ENCODE results near the gene NPAS3.

NPAS3 gene

DNA sequence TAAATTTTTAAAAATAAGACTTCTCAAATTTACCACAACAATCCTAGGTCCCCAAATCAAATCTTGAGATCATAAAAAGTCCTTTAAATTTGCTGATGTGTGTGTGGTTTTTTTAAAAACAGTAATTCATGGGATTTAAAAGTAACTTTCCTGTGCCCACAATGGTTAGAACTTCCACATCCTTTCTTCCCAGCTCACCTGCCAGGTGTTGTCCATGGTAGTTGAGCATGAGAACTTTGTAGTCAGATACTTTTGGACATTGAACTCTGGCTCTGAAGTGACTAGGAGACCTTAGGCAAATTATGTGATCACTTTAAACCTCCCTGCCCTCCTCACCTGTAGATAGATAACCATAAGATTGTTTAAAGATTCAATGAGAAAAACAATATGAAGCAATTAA, 253.2 kb downstream of the NPAS3 start:
- H3K9me3 ChIP-seq (ENCODE audit: insufficient read depth, low read depth, low read length) = no peaks in the 10 kb centered on the region
- H3K9ac ChIP-seq (ENCODE audit: low read depth, low read length, poor library complexity, severe bottlenecking) = no peak overlapping the region
- H3K4me3 ChIP-seq (ENCODE audit: low read length, poor library complexity, severe bottlenecking) = no peak overlapping the region
- TF ChIP-seq EZH2phosphoT487 (IDR thresholded peaks at IDR 0.05; ENCODE audit: borderline replicate concordance) = no peak
- TF ChIP-seq, protein P1, sequence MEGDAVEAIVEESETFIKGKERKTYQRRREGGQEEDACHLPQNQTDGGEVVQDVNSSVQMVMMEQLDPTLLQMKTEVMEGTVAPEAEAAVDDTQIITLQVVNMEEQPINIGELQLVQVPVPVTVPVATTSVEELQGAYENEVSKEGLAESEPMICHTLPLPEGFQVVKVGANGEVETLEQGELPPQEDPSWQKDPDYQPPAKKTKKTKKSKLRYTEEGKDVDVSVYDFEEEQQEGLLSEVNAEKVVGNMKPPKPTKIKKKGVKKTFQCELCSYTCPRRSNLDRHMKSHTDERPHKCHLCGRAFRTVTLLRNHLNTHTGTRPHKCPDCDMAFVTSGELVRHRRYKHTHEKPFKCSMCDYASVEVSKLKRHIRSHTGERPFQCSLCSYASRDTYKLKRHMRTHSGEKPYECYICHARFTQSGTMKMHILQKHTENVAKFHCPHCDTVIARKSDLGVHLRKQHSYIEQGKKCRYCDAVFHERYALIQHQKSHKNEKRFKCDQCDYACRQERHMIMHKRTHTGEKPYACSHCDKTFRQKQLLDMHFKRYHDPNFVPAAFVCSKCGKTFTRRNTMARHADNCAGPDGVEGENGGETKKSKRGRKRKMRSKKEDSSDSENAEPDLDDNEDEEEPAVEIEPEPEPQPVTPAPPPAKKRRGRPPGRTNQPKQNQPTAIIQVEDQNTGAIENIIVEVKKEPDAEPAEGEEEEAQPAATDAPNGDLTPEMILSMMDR (conservative IDR thresholded peaks at IDR 0.05; ENCODE audit: low read length) = no peak
- no peaks in the 10 kb centered on the region for H3K79me2 ChIP-seq (ENCODE audit: insufficient read depth, low read length)
- no peaks in the 10 kb centered on the region for H4K20me1 ChIP-seq (ENCODE audit: insufficient read depth, low read length, poor library complexity, severe bottlenecking)
- H3K36me3 ChIP-seq (ENCODE audit: insufficient read depth, low read length) = no peaks in the 10 kb centered on the region
- H3K9me2 ChIP-seq (replicated peaks; ENCODE audit: low read depth, low read length) = no peaks in the 10 kb centered on the region
- no peaks in the 10 kb centered on the region for H3K27me3 ChIP-seq (ENCODE audit: insufficient read depth, low read length, poor library complexity, severe bottlenecking)
- H2AFZ ChIP-seq (ENCODE audit: low read length) = no peak overlapping the region
- H3K4me1 ChIP-seq (ENCODE audit: insufficient read depth, low read length, poor library complexity, severe bottlenecking) = no peaks in the 10 kb centered on the region
- no peaks in the 10 kb centered on the region for H3F3A ChIP-seq (ENCODE audit: low read depth)
- no peak overlapping the region for H3K4me2 ChIP-seq (ENCODE audit: low read depth, low read length, poor library complexity, severe bottlenecking)

DNA sequence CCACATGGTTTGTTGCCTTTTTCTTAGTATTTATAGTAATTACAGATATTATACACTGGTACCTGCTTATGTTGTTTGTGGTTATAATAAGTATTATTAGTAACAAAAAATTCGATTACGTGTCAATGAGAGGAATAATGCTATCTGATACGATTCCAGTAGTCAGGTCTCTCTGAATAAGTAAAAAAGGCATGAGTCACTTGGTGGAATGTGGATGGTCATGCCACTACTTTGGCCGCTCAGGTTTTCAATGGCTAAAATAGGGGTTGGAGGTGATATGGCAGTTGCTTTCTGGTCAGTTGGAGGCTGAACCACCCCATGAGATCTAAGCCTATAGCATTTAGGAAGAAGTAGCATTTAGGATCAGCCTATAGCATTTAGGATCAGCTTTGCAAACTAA, 255.9 kb downstream of the NPAS3 start:
- no peak overlapping the region for H2AFZ ChIP-seq (ENCODE audit: low read length)
- no peaks in the 10 kb centered on the region for H3K4me1 ChIP-seq (ENCODE audit: insufficient read depth, low read length, poor library complexity, severe bottlenecking)
- H3F3A ChIP-seq (ENCODE audit: low read depth) = no peaks in the 10 kb centered on the region
- no peaks in the 10 kb centered on the region for H3K36me3 ChIP-seq (ENCODE audit: insufficient read depth, low read length)
- no peaks in the 10 kb centered on the region for H3K9me3 ChIP-seq (ENCODE audit: insufficient read depth, low read depth, low read length)
- H3K27me3 ChIP-seq (ENCODE audit: insufficient read depth, low read length, poor library complexity, severe bottlenecking) = no peaks in the 10 kb centered on the region
- no peak overlapping the region for H3K4me3 ChIP-seq (ENCODE audit: low read length, poor library complexity, severe bottlenecking)
- TF ChIP-seq, protein P1 (conservative IDR thresholded peaks at IDR 0.05; ENCODE audit: low read length) = no peak
- TF ChIP-seq EZH2phosphoT487 (IDR thresholded peaks at IDR 0.05; ENCODE audit: borderline replicate concordance) = no peak
- no peaks in the 10 kb centered on the region for H3K79me2 ChIP-seq (ENCODE audit: insufficient read depth, low read length)
- no peak overlapping the region for H3K4me2 ChIP-seq (ENCODE audit: low read depth, low read length, poor library complexity, severe bottlenecking)
- H3K9me2 ChIP-seq (replicated peaks; ENCODE audit: low read depth, low read length) = no peaks in the 10 kb centered on the region
- no peaks in the 10 kb centered on the region for H4K20me1 ChIP-seq (ENCODE audit: insufficient read depth, low read length, poor library complexity, severe bottlenecking)
- H3K9ac ChIP-seq (ENCODE audit: low read depth, low read length, poor library complexity, severe bottlenecking) = no peak overlapping the region

GRCh38 chr14:33198684-33199083, 260.0 kb downstream of the NPAS3 start:
- Histone ChIP-seq H2AFZ (ENCODE audit: low read length) (no peak overlapping the region), H3K9me2 (replicated peaks; ENCODE audit: low read depth, low read length) (no peaks in the 10 kb centered on the region), H3K9ac (ENCODE audit: low read depth, low read length, poor library complexity, severe bottlenecking) (no peak overlapping the region), H3F3A (ENCODE audit: low read depth) (no peaks in the 10 kb centered on the region), H3K36me3 (ENCODE audit: insufficient read depth, low read length) (no peaks in the 10 kb centered on the region), H3K79me2 (ENCODE audit: insufficient read depth, low read length) (no peaks in the 10 kb centered on the region), H4K20me1 (ENCODE audit: insufficient read depth, low read length, poor library complexity, severe bottlenecking) (no peaks in the 10 kb centered on the region), H3K4me3 (ENCODE audit: low read length, poor library complexity, severe bottlenecking) (no peak overlapping the region), H3K4me1 (ENCODE audit: insufficient read depth, low read length, poor library complexity, severe bottlenecking) (no peaks in the 10 kb centered on the region), H3K27me3 (ENCODE audit: insufficient read depth, low read length, poor library complexity, severe bottlenecking) (no peaks in the 10 kb centered on the region), H3K4me2 (ENCODE audit: low read depth, low read length, poor library complexity, severe bottlenecking) (no peak overlapping the region), H3K9me3 (ENCODE audit: insufficient read depth, low read depth, low read length) (no peaks in the 10 kb centered on the region)
- TF ChIP-seq EZH2phosphoT487 (IDR thresholded peaks at IDR 0.05; ENCODE audit: borderline replicate concordance) = no peak
- TF ChIP-seq, protein P1 (conservative IDR thresholded peaks at IDR 0.05; ENCODE audit: low read length) = no peak

Measured in Loucy (cell line).